ENCODE measurements around the gene DLL3. TPM values are rescaled to one million over a fixed set of nuclear protein-coding genes. Genes with fewer than 3 reads are reported as not detected.
"Not testable (repeated sequence)": the region's sequence is repeated elsewhere in the genome, so short reads cannot be mapped to it uniquely, and the experiment has no call there.

DLL3 gene
- total RNA-seq = 0.20 TPM

- DNase-seq = no peak
Measured at GRCh38 chr19:39498798-39499642, at the start of gene DLL3. Gene DLL3 (plus strand): TSS chr19:39498947. CDS start chr19:39498975, 28 bp downstream.

GRCh38 chr19:39449116-39449797, 49.5 kb upstream of the DLL3 start:
- no peak for DNase-seq

GRCh38 chr19:39451257-39451656, 47.5 kb upstream of the DLL3 start:
- DNase-seq = not testable (repeated sequence)

GRCh38 chr19:39463403-39463802, 35.3 kb upstream of the DLL3 start:
- DNase-seq = no peak

- DNase-seq = no peak
Measured at GRCh38 chr19:39465956-39466747, 32.6 kb upstream of the DLL3 start.

GRCh38 chr19:39467941-39468340, 30.8 kb upstream of the DLL3 start:
- DNase-seq = no peak

GRCh38 chr19:39469036-39469435, 29.7 kb upstream of the DLL3 start:
- DNase-seq = no peak

- no peak for DNase-seq
Measured at GRCh38 chr19:39469567-39469966, 29.2 kb upstream of the DLL3 start.

GRCh38 chr19:39470724-39471339, 27.9 kb upstream of the DLL3 start:
- no peak for DNase-seq

- DNase-seq = no peak
Measured at GRCh38 chr19:39471756-39472536, 26.8 kb upstream of the DLL3 start.

- DNase-seq = no peak
Measured at GRCh38 chr19:39472746-39473442, 25.9 kb upstream of the DLL3 start.

- DNase-seq = no peak
Measured at GRCh38 chr19:39473443-39473960, 25.2 kb upstream of the DLL3 start.

- DNase-seq = no peak
Measured at GRCh38 chr19:39474139-39474620, 24.6 kb upstream of the DLL3 start.

- no peak for DNase-seq
Measured at GRCh38 chr19:39475748-39476147, 23.0 kb upstream of the DLL3 start.

GRCh38 chr19:39479319-39479801, 19.4 kb upstream of the DLL3 start:
- not testable (repeated sequence) for DNase-seq

GRCh38 chr19:39479916-39480315, 18.8 kb upstream of the DLL3 start:
- DNase-seq = no peak

GRCh38 chr19:39480337-39481228, 18.2 kb upstream of the DLL3 start, which contains the start of gene TIMM50:
Gene TIMM50 (plus strand): TSS chr19:39480838. CDS start chr19:39480854, 16 bp downstream.
- DNase-seq = peak; percentile 90

- DNase-seq = no peak
Measured at GRCh38 chr19:39481229-39481545, 17.6 kb upstream of the DLL3 start.

- no peak for DNase-seq
Measured at GRCh38 chr19:39481676-39482075, 17.1 kb upstream of the DLL3 start.

Measured in skin of body (tissue), 2 donors.